ENCODE measurements around the gene APBB1IP.
"Not testable (repeated sequence)": the region's sequence is repeated elsewhere in the genome, so short reads cannot be mapped to it uniquely, and the experiment has no call there.

The APBB1IP gene

DNA sequence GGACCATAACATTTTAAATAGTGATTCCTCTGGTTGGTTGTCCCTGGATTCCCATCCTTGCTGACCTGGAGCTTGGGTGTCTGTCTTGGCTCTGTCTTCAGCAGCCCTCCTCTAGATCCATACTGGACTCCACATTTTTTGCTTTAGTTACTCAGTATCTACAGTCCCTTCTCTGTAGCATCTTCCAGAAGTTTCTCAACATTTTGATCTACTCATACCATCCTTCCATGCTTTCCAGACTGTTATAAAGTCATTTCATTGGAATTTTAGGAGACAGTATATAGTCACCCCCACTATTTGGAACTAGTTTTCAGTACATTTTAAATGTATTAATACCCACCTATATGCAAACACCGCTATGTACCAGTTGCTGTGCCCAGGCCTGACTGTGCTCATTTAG is 25.8 kb downstream of the APBB1IP start:
- no peak overlapping the region for H3K4me3 ChIP-seq (replicated peaks; ENCODE audit: insufficient read depth, low read length)
- H3K27ac ChIP-seq (replicated peaks), result no peak overlapping the region
- TF ChIP-seq SPI1 (IDR thresholded peaks at IDR 0.05; ENCODE audit: borderline replicate concordance, low read depth) (no peak), CTCF (IDR thresholded peaks at IDR 0.05; ENCODE audit: insufficient read depth, low read length) (no peak)
- DNase-seq (ENCODE audit: low read depth in 1 of 2, low spot score in 1 of 2), result no peak
- H3K27me3 ChIP-seq (ENCODE audit: insufficient read depth, poor library complexity, severe bottlenecking), result no peaks in the 10 kb centered on the region

DNA sequence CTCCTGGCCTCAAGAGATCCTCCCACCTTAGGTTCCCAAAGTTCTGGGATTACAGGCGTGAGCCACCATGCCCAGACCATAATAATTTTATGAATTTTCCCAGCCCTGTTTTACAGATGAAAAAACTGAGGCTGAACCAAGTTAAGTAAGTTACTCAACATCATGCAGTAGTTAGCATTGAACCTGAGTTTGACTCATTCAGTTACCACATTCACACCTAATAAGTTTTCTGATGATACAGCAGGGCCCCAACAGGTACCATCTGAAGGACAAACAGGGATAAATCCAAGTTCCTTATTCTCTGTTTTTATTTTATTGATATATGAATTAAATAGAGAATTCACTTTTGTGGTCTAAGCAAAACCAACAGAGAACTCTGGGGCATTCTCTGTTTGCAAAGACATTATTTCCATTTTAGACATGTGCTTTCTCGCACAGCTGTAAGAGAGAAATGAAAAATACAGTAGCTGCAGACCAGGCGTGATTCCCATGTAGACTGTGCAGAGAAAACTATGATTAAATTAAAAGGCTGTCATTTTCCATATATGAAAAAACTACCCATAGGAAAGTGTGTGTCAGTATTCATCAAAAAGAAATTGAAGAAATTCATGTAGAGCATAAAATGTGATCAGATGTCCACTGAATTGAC is 26.6 kb downstream of the APBB1IP start:
- DNase-seq (ENCODE audit: low read depth in 1 of 2, low spot score in 1 of 2), result no peak
- no peak overlapping the region for H3K4me3 ChIP-seq (replicated peaks; ENCODE audit: insufficient read depth, low read length)
- no peaks in the 10 kb centered on the region for H3K27me3 ChIP-seq (ENCODE audit: insufficient read depth, poor library complexity, severe bottlenecking)
- TF ChIP-seq CTCF (IDR thresholded peaks at IDR 0.05; ENCODE audit: insufficient read depth, low read length), result no peak
- no peak for TF ChIP-seq GABPA (IDR thresholded peaks at IDR 0.05; ENCODE audit: low read depth)
- no peak for TF ChIP-seq POLR2AphosphoS5 (IDR thresholded peaks at IDR 0.05; ENCODE audit: low read depth)
- no peak for TF ChIP-seq REST (IDR thresholded peaks at IDR 0.05; ENCODE audit: insufficient replicate concordance, low read depth)
- no peak for TF ChIP-seq SPI1 (IDR thresholded peaks at IDR 0.05; ENCODE audit: borderline replicate concordance, low read depth)
- H3K27ac ChIP-seq (replicated peaks), result no peak overlapping the region

DNA sequence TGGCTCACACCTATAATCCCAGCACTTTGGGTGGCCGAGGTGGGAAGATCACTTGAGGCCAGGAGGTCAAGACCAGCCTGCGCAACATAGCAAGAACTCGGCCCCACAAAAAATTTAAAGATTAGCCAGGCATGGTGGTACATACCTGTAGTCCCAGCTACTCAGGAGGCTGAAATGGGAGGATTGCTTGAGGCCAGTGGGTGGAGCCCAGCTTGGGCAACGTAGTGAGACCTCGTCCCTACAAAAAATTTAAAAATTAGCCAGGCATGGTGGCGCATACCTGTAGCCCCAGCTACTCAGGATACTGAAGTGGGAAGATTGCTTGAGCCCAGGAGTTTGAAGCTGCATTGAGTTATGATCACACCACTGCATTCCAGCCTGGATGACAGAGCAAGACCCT is 28.4 kb downstream of the APBB1IP start:
- not testable (repeated sequence) for H3K4me3 ChIP-seq (replicated peaks; ENCODE audit: insufficient read depth, low read length); H3K27ac ChIP-seq (replicated peaks); H3K27me3 ChIP-seq (ENCODE audit: insufficient read depth, poor library complexity, severe bottlenecking); DNase-seq (ENCODE audit: low read depth in 1 of 2, low spot score in 1 of 2)

GRCh38 chr10:26467639-26468038 is 29.5 kb downstream of the APBB1IP start:
- Histone ChIP-seq H3K4me3 (replicated peaks; ENCODE audit: insufficient read depth, low read length) (no peak overlapping the region), H3K27ac (replicated peaks) (no peak overlapping the region), H3K27me3 (ENCODE audit: insufficient read depth, poor library complexity, severe bottlenecking) (no peaks in the 10 kb centered on the region)
- no peak for TF ChIP-seq GABPA (IDR thresholded peaks at IDR 0.05; ENCODE audit: low read depth)
- DNase-seq (ENCODE audit: low read depth in 1 of 2, low spot score in 1 of 2), result no peak

GRCh38 chr10:26468291-26468690 is 30.1 kb downstream of the APBB1IP start:
- no peaks in the 10 kb centered on the region for H3K27me3 ChIP-seq (ENCODE audit: insufficient read depth, poor library complexity, severe bottlenecking)
- no peak for DNase-seq (ENCODE audit: low read depth in 1 of 2, low spot score in 1 of 2)
- H3K4me3 ChIP-seq (replicated peaks; ENCODE audit: insufficient read depth, low read length), result no peak overlapping the region
- TF ChIP-seq GABPA (IDR thresholded peaks at IDR 0.05; ENCODE audit: low read depth) (no peak), POLR2AphosphoS5 (IDR thresholded peaks at IDR 0.05; ENCODE audit: low read depth) (no peak), REST (IDR thresholded peaks at IDR 0.05; ENCODE audit: insufficient replicate concordance, low read depth) (no peak), CTCF (IDR thresholded peaks at IDR 0.05; ENCODE audit: insufficient read depth, low read length) (no peak), SPI1 (IDR thresholded peaks at IDR 0.05; ENCODE audit: borderline replicate concordance, low read depth) (no peak)
- H3K27ac ChIP-seq (replicated peaks), result no peak overlapping the region
